ENCODE data around the gene CACTIN. TPM values are rescaled to one million over a fixed set of nuclear protein-coding genes. Genes with fewer than 3 reads are reported as not detected.

CACTIN gene
- polyA plus RNA-seq, 1 donor (not counting 4 experiments of a cell fraction or from before 2014, with no cell fraction given): 10.8 TPM

DNA sequence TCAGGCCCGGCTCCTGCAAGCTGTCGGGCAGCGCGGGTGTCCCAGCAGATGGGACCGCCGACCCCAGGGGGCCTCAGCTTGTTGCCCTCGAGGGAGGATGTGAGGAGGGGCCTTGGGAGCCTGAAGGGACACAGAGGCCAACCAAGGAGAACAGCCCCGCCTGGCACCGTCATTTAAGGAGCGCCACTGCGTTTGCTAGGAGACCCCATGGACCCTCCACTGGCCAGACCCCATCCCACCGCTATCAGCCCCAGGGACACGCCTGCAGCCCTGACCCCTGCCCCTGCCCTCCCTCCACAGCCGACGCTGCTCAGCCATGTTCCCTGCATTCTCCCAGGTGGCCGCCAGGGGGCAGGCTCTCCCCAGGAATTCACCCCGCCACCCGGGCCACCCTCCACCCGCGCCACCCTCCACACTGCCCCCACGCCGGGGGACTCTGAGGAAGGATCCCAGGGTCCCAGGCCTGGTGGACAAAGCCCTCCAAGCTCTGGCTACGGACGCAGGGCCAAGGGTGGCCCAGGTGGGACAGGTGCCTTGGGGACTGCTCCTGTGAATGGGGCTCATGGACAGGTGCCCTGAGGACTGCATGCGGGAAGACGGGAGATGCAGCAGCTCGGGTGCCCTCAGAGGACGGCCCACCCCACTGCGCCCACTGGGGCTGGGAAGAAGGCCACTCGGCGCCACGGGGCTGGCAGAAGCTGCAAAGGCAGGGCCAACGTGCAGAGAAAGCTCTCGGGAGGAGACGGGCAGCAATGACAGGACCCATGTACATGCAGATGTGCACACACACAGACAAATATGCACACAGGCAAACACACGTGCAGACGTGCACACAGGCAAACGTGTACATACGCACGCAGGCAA is 39.3 kb upstream of the CACTIN start:
- Histone ChIP-seq H3K9me1 (ENCODE audit: control insufficient read depth, extremely low read depth, insufficient read depth, low read length) (no peaks in the 10 kb centered on the region), H3K27ac (ENCODE audit: control insufficient read depth, insufficient read depth, low read length) (no peak overlapping the region)

DNA sequence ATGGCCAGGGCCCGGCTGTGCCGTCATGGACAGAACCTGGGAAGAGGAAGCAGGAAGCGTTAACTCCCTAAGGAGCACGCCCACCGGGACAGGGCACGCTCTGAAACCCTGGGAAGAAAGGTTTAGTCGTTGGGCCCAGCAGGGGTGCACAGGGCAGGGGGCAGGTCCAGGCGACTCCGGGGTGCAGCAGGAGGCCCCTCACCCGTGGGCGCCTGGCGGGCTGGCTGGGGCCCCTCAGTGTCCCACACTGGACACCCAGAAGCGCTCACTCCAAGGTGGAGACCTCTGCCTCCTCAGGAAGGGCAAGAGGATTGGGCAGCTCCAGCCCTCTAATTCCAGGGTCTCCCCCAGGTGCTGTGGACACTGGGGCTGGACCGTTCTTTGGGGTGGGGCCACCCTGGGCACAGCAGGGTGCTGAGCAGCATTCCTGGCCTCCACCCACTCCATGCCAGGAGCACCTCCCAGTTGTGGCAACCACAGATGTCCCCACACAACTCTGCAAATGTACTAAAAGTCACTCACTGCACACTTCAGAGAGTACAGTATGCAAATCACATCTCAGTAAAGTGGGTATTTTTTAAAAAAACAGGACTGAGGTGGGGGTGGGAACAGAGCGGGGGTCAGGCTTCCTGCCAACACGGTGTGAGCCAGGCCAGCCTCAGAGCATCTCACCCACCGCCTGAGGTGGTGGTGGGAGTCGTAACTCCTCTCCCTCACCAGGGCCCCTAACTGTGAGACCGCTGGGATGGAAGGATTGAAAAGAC is 38.5 kb upstream of the CACTIN start:
- DNase-seq (ENCODE audit: low read depth, low spot score) (no peak), FAIRE-seq (no peak)
- H3K4me1 ChIP-seq (ENCODE audit: control insufficient read depth, extremely low read depth, insufficient read depth, low read length): peaks cover 7% of the 10 kb centered on the region
- TF ChIP-seq, protein P1, sequence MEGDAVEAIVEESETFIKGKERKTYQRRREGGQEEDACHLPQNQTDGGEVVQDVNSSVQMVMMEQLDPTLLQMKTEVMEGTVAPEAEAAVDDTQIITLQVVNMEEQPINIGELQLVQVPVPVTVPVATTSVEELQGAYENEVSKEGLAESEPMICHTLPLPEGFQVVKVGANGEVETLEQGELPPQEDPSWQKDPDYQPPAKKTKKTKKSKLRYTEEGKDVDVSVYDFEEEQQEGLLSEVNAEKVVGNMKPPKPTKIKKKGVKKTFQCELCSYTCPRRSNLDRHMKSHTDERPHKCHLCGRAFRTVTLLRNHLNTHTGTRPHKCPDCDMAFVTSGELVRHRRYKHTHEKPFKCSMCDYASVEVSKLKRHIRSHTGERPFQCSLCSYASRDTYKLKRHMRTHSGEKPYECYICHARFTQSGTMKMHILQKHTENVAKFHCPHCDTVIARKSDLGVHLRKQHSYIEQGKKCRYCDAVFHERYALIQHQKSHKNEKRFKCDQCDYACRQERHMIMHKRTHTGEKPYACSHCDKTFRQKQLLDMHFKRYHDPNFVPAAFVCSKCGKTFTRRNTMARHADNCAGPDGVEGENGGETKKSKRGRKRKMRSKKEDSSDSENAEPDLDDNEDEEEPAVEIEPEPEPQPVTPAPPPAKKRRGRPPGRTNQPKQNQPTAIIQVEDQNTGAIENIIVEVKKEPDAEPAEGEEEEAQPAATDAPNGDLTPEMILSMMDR (optimal IDR thresholded peaks at IDR 0.05 in 1 of 3, IDR thresholded peaks at IDR 0.05 in 1 of 3, conservative IDR thresholded peaks at IDR 0.05 in 1 of 3; ENCODE audit: extremely low read depth in 1 of 3, insufficient read depth in 2 of 3, low read length in 3 of 3): no peak
- no peak for TF ChIP-seq EZH2 (IDR thresholded peaks at IDR 0.05; ENCODE audit: low read length)
- no peaks in the 10 kb centered on the region for H3K9me3 ChIP-seq (ENCODE audit: control insufficient read depth, low read depth, low read length)
- no peak overlapping the region for H3K4me2 ChIP-seq (ENCODE audit: control insufficient read depth, extremely low read depth, insufficient read depth, low read depth, low read length)
- no peak overlapping the region for H2AFZ ChIP-seq (ENCODE audit: control insufficient read depth, low read length)
- no peaks in the 10 kb centered on the region for H3K27me3 ChIP-seq (ENCODE audit: control insufficient read depth, extremely low read depth, insufficient read depth, low read length)
- dilution Hi-C loops (cut with MboI; ENCODE audit: extremely low pct_ligation_motif_present, low sequenced_read_pairs): no loop called here
- H3K9me1 ChIP-seq (ENCODE audit: control insufficient read depth, extremely low read depth, insufficient read depth, low read length): no peaks in the 10 kb centered on the region
- no peaks in the 10 kb centered on the region for H3K79me2 ChIP-seq (ENCODE audit: control insufficient read depth, insufficient read depth, low read length)
- H3K4me3 ChIP-seq (ENCODE audit: control insufficient read depth in 2 of 3, extremely low read depth in 1 of 3, insufficient read depth in 2 of 3, low read depth in 1 of 3, low read length in 3 of 3): no peak overlapping the region
- peaks cover 4 to 12% of the 10 kb centered on the region in 2 experiments for H3K36me3 ChIP-seq (ENCODE audit: control insufficient read depth in 2 of 2, extremely low read depth in 1 of 2, insufficient read depth in 2 of 2, low read length in 2 of 2)
- H3K9ac ChIP-seq (ENCODE audit: control insufficient read depth, extremely low read depth, insufficient read depth, low read length): no peak overlapping the region
- peaks cover 13% of the 10 kb centered on the region for H4K20me1 ChIP-seq (ENCODE audit: control insufficient read depth, extremely low read depth, insufficient read depth, low read length)
- no peak overlapping the region for H3K27ac ChIP-seq (ENCODE audit: control insufficient read depth, insufficient read depth, low read length)

More for the DNA sequence above, 39.3 kb upstream of the CACTIN start:
- Histone ChIP-seq H3K79me2 (ENCODE audit: control insufficient read depth, insufficient read depth, low read length) (no peaks in the 10 kb centered on the region), H2AFZ (ENCODE audit: control insufficient read depth, low read length) (no peak overlapping the region), H4K20me1 (ENCODE audit: control insufficient read depth, extremely low read depth, insufficient read depth, low read length) (peaks cover 13% of the 10 kb centered on the region), H3K4me2 (ENCODE audit: control insufficient read depth, extremely low read depth, insufficient read depth, low read depth, low read length) (no peak overlapping the region), H3K27me3 (ENCODE audit: control insufficient read depth, extremely low read depth, insufficient read depth, low read length) (no peaks in the 10 kb centered on the region), H3K9me3 (ENCODE audit: control insufficient read depth, low read depth, low read length) (no peaks in the 10 kb centered on the region), H3K4me1 (ENCODE audit: control insufficient read depth, extremely low read depth, insufficient read depth, low read length) (peaks cover 7% of the 10 kb centered on the region), H3K4me3 (ENCODE audit: control insufficient read depth in 2 of 3, extremely low read depth in 1 of 3, insufficient read depth in 2 of 3, low read depth in 1 of 3, low read length in 3 of 3) (no peak overlapping the region), H3K36me3 (ENCODE audit: control insufficient read depth in 2 of 2, extremely low read depth in 1 of 2, insufficient read depth in 2 of 2, low read length in 2 of 2) (peaks cover 4 to 10% of the 10 kb centered on the region in 2 experiments), H3K9ac (ENCODE audit: control insufficient read depth, extremely low read depth, insufficient read depth, low read length) (no peak overlapping the region)
- dilution Hi-C loops (cut with MboI; ENCODE audit: extremely low pct_ligation_motif_present, low sequenced_read_pairs): no loop called here
- DNase-seq (ENCODE audit: low read depth, low spot score) (no peak), FAIRE-seq (no peak)
- TF ChIP-seq, protein P1 (optimal IDR thresholded peaks at IDR 0.05 in 1 of 3, IDR thresholded peaks at IDR 0.05 in 1 of 3, conservative IDR thresholded peaks at IDR 0.05 in 1 of 3; ENCODE audit: extremely low read depth in 1 of 3, insufficient read depth in 2 of 3, low read length in 3 of 3): peak; percentile 49 to 96 (median 95)
- no peak for TF ChIP-seq EZH2 (IDR thresholded peaks at IDR 0.05; ENCODE audit: low read length)
